Left ventricle myocardium superior (tissue), 1 donor: ENCODE data around the gene ETS2. TPM values are rescaled to one million over a fixed set of nuclear protein-coding genes. Genes with fewer than 3 reads are reported as not detected.

Experiments
- ATAC-seq: fragments of 200-7000 bp; cut with Tn5 transposase; one replicate; pipeline ENCODE4 v1.9.1; 2020; ENCODE audit warnings: mild to moderate bottlenecking, moderate library complexity
- DNase-seq: peaks from one replicate; pipeline ENCODE4 v3.0.0-alpha.2; 2020
- intact Hi-C: fragments of 100-400 bp; cut with micrococcal nuclease; formaldehyde crosslinking; loops from one replicate; pipeline ENCODE4 v1.11.0; 2022
- total RNA-seq: library from RNA; stranded (reverse); fragmentation: NEBNext Ultra II Directional; extraction: Animal tissue kit (Norgen Biotek cat#: 25700); gene quantifications from one replicate; pipeline ENCODE4 v1.2.1, GENCODE V29; 2021
- donor health status: DM: no; HTN: yes; CAD: no; lungs with severe emphysema.

Gene ETS2
- total RNA-seq, 1 donor from 2014 or later = 43.8 TPM

GRCh38 chr21:38797470-38797869 lies 8.3 kb upstream of the ETS2 start:
- intact Hi-C loops = no loop called here
- DNase-seq (no peak), ATAC-seq (peak; percentile 51)

- intact Hi-C loops = no loop called here
- DNase-seq (no peak), ATAC-seq (no peak)
Observed at GRCh38 chr21:38798081-38798480, 7.6 kb upstream of the ETS2 start.

DNA sequence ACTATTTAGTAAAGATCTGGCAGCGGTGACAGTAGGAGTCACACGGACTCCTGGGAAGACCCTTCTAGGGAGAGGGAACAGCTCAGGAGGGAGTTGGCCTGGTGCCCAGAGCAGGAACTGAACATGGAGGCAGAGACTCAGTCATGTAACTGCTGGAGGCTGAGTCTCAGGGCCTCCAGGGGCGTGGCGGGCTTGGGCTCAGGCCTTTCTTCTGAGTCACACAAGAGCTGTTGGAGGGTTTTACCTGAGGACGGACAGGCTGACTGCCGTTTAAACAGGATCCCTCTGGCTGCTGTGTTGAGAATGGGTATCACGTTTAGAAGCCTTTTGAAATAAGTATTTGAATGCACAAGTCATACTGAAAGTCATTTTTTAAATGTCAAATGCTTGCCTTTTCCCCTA lies 7.2 kb upstream of the ETS2 start:
- intact Hi-C loops = no loop called here
- no peak for ATAC-seq
- no peak for DNase-seq

- DNase-seq (no peak), ATAC-seq (no peak)
- intact Hi-C loops = loop anchor here (10.0 kb wide), 3 partner anchors 55 to 325 kb away; no protein-coding TSS in a partner anchor
Observed at GRCh38 chr21:38800046-38800758, 5.5 kb upstream of the ETS2 start.

DNA sequence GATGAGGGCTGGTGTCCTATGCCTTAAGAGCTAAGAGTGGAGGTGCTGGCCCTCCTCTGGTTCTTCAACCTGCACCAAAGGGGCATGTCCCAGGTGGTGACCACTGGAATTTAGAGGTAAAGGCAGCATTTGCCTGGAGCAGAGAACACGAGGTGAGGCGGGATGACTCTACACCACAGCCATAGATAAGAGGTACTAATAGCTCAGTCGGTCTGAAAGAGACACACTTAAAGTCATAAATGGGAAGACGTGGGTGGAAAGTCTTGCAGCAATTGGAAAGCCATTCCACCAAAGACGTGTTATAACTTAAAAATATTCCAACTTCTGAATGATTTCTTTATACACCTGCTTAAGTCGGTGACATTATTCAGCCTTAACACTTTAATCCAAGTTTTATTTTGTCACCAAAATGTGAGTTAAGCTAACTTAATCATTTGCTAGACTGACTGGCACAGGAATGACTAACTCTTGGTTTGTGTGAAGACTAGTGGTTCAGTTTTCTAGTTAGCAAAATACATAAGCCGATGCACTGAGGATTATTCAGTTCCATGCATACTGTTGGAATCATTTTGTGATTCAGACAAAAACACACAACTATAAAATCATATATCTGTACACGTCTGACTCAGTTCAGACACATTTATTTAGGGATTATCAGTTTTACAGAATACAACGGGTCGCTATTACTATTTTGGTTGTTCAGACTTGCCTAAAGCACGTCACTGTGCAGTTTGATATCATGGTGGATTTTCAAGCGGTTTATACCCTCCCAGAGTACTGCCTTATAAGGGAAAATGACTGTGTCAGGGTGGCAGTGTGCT lies 4.6 kb upstream of the ETS2 start:
- intact Hi-C loops = loop anchor here (10.0 kb wide), 3 partner anchors 56 to 324 kb away; no protein-coding TSS in a partner anchor
- no peak for ATAC-seq
- no peak for DNase-seq

DNA sequence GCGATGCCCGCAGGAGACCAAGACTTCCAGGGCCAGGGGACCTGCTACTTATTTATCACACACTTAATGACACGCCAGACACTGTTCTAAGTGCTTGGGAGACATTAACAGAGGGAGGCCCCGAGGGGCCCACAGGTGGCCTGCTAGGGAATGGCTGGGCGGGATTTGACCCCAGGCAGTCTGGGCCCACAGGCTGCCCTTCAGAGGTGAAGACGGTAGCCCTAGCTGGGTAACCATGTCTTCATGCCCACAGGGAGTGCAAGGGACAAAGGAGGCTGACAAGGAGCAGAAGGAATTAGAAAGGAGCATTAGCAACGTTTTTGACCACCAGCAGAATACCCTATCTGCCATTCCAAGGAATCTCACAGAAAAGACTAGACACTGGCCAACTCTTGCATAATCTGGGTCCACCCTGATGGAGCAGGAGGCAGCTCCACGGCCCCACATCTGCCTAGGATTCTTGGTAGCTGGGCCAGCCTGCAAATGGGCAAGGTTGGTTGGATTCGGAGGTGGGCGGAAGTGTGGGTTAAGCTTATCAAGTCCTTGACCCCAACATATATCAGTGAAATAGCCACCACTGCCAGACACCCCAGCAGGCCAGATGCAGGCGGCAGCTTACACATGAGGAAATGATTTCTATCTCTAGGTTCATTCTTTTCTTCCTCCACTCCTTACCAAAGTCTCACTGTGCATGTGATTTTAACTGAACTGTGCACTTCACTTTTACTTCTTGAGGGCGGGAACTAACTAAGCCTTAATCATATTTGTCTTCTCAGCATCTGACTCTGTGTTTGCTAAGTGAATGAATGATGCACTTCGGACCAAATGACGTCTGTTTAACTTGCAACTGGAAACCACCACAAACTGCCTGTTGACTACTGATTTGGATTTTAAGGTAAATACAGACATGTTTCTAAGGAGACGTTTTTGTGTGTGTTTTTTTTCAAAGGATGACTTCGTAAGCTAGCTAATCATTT lies 3.4 kb upstream of the ETS2 start:
- ATAC-seq = no peak
- no peak for DNase-seq
- intact Hi-C loops = loop anchor here (10.0 kb wide), 3 partner anchors 58 to 322 kb away; no protein-coding TSS in a partner anchor

GRCh38 chr21:38803075-38803660 lies 2.6 kb upstream of the ETS2 start:
- intact Hi-C loops = loop anchor here (10.0 kb wide), 3 partner anchors 58 to 322 kb away; no protein-coding TSS in a partner anchor
- ATAC-seq (no peak), DNase-seq (no peak)

GRCh38 chr21:38804030-38804788 lies 1.5 kb upstream of the ETS2 start:
- intact Hi-C loops = loop anchor here (10.0 kb wide), 3 partner anchors 59 to 321 kb away; no protein-coding TSS in a partner anchor
- ATAC-seq = no peak
- DNase-seq = no peak

GRCh38 chr21:38804789-38805327 lies 871 bp upstream of the ETS2 start:
- intact Hi-C loops = loop anchor here (10.0 kb wide), 3 partner anchors 60 to 320 kb away; no protein-coding TSS in a partner anchor
- ATAC-seq = peak; percentile 80

GRCh38 chr21:38806153-38806941 lies 618 bp downstream of the ETS2 start:
- peak; percentile 7 for ATAC-seq
- DNase-seq = peak; percentile 62
- intact Hi-C loops = loop anchor here (10.0 kb wide), 3 partner anchors 62 to 318 kb away; no protein-coding TSS in a partner anchor

More at GRCh38 chr21:38804789-38805327, 871 bp upstream of the ETS2 start:
- DNase-seq = peak; percentile 90

DNA sequence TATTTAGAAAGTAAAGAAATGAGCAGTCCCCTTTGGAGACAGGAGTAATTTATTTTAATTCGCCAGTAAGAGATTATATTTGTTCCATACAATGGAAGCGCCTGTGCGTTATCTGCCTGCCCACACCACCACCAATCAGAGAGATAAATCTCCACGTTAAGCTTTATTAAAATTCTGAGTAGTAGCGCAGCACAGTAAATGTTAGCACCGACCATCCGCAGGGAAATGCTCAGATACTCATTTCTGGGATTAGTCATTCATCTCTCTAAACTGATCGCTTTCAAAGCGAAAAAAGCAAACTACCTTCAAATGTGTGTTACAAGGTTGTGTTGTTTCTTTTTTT lies 1.2 kb downstream of the ETS2 start:
- DNase-seq (no peak), ATAC-seq (no peak)
- intact Hi-C loops = loop anchor here (10.0 kb wide), 3 partner anchors 62 to 318 kb away; no protein-coding TSS in a partner anchor

DNA sequence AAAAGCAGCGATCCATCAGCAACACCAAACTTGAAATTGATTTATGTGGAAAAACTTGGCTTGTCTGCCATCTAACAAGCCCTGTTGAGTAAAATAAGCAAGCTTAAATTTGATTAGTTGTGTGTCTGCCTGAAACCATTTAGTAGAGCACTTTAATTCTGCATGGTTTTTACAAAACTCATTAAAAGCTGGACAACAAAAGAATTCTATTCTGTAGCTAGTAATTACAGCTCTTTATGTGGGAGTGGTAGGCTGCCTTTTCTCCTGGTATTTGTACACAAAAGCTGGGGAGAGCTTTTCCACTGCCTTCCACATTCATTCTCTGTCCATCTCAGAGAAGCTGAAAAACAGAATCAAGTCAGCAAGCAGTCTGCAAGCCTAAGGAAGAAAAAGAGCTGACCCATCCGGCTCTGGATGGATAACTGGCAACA lies 1.7 kb downstream of the ETS2 start:
- ATAC-seq (no peak), DNase-seq (no peak)
- intact Hi-C loops = loop anchor here (10.0 kb wide), 3 partner anchors 63 to 317 kb away; no protein-coding TSS in a partner anchor

GRCh38 chr21:38807986-38808385 lies 2.3 kb downstream of the ETS2 start:
- DNase-seq = no peak
- intact Hi-C loops = loop anchor here (10.0 kb wide), 3 partner anchors 63 to 317 kb away; no protein-coding TSS in a partner anchor

DNA sequence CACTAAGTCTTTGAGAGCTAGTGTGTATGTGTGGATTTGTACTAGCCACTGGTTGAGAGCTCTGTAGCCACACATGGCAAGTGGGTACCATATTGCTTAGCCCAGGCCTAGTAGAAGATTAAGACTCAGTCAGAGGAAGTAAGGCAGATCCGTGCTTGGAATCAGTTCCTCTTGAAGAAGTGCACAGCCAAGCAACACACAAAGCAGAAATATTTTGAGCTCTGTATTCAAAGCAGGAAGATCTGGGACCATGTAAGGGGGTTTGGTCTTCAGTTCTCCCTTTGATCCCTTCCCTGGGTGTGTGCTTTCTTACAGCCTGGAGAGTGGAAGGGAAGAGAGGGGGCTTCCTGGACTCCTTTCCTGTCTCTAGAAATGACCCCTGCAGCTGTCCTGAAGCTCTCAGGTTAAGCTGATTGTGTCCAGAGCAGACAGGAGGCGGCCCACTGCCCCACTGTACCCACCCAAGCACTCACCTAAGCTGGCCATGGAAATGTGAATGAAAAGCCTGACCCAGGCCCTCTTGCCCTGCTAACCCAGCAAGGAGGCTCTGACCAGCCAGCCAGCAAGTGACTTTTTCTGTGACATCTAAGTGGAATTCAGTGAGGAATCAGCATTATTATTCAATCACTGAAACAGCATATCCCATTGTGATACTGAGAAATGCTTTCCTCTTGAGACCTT lies 3.6 kb downstream of the ETS2 start:
- ATAC-seq = no peak
- DNase-seq = no peak
- intact Hi-C loops = loop anchor here (10.0 kb wide), 3 partner anchors 65 to 315 kb away; no protein-coding TSS in a partner anchor

More at GRCh38 chr21:38807986-38808385, 2.3 kb downstream of the ETS2 start:
- ATAC-seq = no peak

DNA sequence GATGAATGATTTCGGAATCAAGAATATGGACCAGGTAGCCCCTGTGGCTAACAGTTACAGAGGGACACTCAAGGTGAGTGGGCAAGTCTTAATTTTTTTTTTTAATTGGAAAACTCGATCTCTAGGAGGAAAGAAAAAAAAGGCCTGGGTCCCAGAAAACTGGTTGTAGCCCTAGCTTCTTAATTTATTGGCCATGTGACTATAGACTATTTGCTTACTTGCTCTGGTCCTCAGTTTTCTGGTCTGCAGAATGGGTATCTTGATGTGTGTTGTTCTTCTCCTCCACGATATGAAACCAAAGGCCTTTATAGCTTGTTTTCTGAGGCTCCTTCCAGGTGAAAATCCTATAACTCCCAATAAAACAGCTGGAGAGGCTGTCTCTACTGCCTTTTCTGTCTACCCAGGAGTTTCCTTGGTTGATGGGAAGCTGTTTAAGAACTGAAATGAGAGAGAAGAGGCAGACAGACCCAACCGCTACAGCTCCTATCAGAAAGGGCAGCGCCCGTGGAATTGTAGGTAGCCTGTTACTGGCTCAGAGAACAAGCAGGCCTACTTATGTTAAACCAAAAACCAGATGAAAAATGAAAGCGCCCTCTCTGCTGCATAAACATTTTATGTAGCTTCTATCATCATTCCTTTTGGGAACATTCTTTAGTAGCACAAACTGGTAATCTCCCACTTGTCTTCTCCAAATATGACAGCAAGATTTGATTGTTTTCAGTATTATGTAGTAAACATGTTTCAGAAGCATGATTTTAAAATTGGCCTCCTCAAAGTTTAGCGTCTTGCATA lies 4.5 kb downstream of the ETS2 start:
- ATAC-seq = no peak

More for the DNA sequence above, 4.5 kb downstream of the ETS2 start:
- intact Hi-C loops = no loop called here
- DNase-seq = no peak
